Measurements from ENCODE around the gene AJM1. TPM values are rescaled to one million over a fixed set of nuclear protein-coding genes. Genes with fewer than 3 reads are reported as not detected.

Gene AJM1
- total RNA-seq, 6 experiments from 2014 or later = 4.5 to 8.0 (median 5.3) TPM

GRCh38 chr9:136803551-136804508 lies 38.4 kb upstream of the AJM1 start:
- Mint-ChIP-seq H3K4me3 (no peak overlapping the region), H3K27ac (no peak overlapping the region), H3K36me3 (ENCODE audit: low read depth) (no peaks in the 10 kb centered on the region), H3K4me1 (ENCODE audit: low read depth) (peaks cover 18% of the 10 kb centered on the region), H3K27me3 (ENCODE audit: insufficient read depth) (peaks cover 20% of the 10 kb centered on the region), H3K9me3 (no peaks in the 10 kb centered on the region)
- no peak for DNase-seq
- TF ChIP-seq CTCF (IDR thresholded peaks at IDR 0.05) = no peak

- H3K27ac Mint-ChIP-seq = no peak overlapping the region
- H3K27me3 Mint-ChIP-seq (ENCODE audit: insufficient read depth) = peaks cover 14% of the 10 kb centered on the region
- no peak for DNase-seq
- no peak overlapping the region for H3K4me3 Mint-ChIP-seq
- TF ChIP-seq CTCF (IDR thresholded peaks at IDR 0.05) = no peak
- peaks cover 27% of the 10 kb centered on the region for H3K4me1 Mint-ChIP-seq (ENCODE audit: low read depth)
- H3K36me3 Mint-ChIP-seq (ENCODE audit: low read depth) = peaks cover 6% of the 10 kb centered on the region; the same call in 1 of the 2 replicates
- H3K9me3 Mint-ChIP-seq = no peaks in the 10 kb centered on the region
Observed at GRCh38 chr9:136804509-136805206, 37.6 kb upstream of the AJM1 start.

GRCh38 chr9:136805207-136805740 lies 37.0 kb upstream of the AJM1 start:
- Mint-ChIP-seq H3K27ac (no peak overlapping the region), H3K4me3 (no peak overlapping the region), H3K9me3 (no peaks in the 10 kb centered on the region), H3K27me3 (ENCODE audit: insufficient read depth) (peaks cover 13% of the 10 kb centered on the region), H3K4me1 (ENCODE audit: low read depth) (peaks cover 31% of the 10 kb centered on the region), H3K36me3 (ENCODE audit: low read depth) (peaks cover 12% of the 10 kb centered on the region; the same call in 1 of the 2 replicates)
- no peak for TF ChIP-seq CTCF (IDR thresholded peaks at IDR 0.05)
- no peak for DNase-seq

GRCh38 chr9:136806067-136806466 lies 36.2 kb upstream of the AJM1 start:
- Mint-ChIP-seq H3K4me1 (ENCODE audit: low read depth) (peaks cover 28% of the 10 kb centered on the region), H3K27ac (no peak overlapping the region), H3K4me3 (peak overlapping the region; percentile 88), H3K9me3 (no peaks in the 10 kb centered on the region), H3K36me3 (ENCODE audit: low read depth) (peaks cover 15% of the 10 kb centered on the region), H3K27me3 (ENCODE audit: insufficient read depth) (peaks cover 5% of the 10 kb centered on the region)
- DNase-seq = no peak
- no peak for TF ChIP-seq CTCF (IDR thresholded peaks at IDR 0.05)

GRCh38 chr9:136806631-136807201 lies 35.6 kb upstream of the AJM1 start:
- DNase-seq = no peak
- H3K36me3 Mint-ChIP-seq (ENCODE audit: low read depth) = peaks cover 16% of the 10 kb centered on the region
- peak overlapping the region; percentile 88 for H3K4me3 Mint-ChIP-seq
- H3K27me3 Mint-ChIP-seq (ENCODE audit: insufficient read depth) = peaks cover 5% of the 10 kb centered on the region
- peak overlapping the region; percentile 45 for H3K27ac Mint-ChIP-seq
- TF ChIP-seq CTCF (IDR thresholded peaks at IDR 0.05) = no peak
- H3K4me1 Mint-ChIP-seq (ENCODE audit: low read depth) = peaks cover 30% of the 10 kb centered on the region
- H3K9me3 Mint-ChIP-seq = no peaks in the 10 kb centered on the region

Measured in HFFc6 (cell line).